Stimulated activated CD4-positive, alpha-beta T cell treated with anti-CD3 and anti-CD28 coated beads, Interleukin-2, amount 100 ng/mL, for 24 hours (primary cell): ENCODE data around the gene DNLZ.
A peak's percentile ranks its signal among the peaks of the same experiment; 100 is the strongest.

ENCODE experiments used
- DNase-seq, 2 donors: peaks; one replicate each; pipeline ENCODE4 v3.0.0-alpha.2; 2020

DNLZ gene

DNA sequence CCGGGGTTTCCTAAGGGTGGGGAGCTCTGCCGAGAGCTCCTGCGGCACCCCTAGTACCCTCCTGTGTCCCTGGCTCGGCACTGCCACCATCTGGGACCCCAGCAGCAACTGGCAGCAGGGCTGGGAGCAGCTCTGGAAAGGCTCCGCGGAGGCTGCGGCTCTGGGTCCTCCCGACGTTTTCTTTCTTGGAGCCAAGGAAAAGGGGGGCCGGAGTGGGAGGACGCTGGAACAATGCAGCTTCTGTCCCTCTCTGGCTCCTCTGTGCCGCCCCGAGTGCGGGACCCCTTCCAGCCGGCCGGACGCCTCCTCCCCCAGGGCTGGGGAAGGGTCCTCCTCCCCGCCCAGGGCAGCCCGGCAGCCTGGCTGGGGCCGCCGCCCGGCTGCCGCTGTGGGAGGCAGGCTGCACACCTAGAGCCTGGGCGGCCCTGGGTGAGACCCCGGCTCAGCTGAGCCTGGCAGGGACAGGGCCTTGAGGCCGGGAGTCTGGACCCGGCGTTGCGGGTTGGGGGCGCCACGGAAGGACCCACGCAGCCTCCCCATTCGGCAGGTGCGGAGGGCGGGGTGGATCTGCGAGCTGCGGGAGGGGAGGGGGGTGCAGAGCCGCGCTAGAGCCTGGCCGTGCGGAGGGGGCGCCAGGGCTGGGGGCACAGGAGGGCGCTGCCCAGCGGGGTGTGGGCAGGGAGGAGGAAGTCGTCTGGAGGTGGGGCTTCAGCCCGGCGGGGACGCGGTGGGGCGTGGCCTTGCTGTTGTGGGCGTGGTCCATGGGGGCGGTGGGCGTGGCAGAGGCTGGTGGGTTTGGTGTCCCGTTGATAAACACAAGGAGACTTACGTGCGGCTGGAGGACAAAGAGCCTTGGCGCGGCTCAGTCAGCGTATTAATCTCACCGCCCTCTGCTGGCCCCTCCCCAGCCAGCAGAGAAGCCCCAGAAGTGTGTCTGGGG lies 21.1 kb downstream of the DNLZ start:
- peak; percentile 63 to 76 for DNase-seq

GRCh38 chr9:136341769-136342168 lies 21.8 kb downstream of the DNLZ start:
- no peak for DNase-seq

DNA sequence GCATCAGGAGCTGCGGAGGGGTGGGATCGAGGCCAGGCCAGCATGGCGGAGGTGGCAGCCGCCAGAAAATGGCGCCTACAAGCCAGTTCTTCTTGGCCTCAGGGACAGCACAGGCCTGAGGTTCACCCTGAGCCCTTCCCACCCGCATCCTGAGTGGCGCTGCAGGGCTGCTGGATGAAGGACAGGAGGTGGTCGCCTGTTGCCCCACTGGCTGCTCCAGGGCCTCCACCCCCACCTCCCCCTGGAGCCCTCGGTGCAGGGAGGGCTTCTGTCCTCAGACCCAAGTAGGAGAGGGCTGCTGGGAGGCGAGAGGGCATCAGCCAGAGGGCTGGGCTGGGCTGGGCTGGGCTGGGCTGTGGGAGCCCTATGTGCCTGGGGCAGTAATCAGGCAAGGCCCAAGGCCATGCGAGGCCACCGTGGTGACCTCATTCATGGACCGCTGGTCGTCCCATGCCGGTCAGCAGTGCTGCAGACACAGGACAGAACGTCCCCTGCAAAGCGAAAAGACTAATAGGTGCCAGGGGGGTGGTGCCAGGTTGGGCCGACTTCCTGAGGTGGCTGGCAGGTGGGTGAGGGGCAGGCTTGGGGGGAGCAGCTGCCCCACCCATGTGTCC lies 22.4 kb downstream of the DNLZ start:
- DNase-seq = no peak

DNA sequence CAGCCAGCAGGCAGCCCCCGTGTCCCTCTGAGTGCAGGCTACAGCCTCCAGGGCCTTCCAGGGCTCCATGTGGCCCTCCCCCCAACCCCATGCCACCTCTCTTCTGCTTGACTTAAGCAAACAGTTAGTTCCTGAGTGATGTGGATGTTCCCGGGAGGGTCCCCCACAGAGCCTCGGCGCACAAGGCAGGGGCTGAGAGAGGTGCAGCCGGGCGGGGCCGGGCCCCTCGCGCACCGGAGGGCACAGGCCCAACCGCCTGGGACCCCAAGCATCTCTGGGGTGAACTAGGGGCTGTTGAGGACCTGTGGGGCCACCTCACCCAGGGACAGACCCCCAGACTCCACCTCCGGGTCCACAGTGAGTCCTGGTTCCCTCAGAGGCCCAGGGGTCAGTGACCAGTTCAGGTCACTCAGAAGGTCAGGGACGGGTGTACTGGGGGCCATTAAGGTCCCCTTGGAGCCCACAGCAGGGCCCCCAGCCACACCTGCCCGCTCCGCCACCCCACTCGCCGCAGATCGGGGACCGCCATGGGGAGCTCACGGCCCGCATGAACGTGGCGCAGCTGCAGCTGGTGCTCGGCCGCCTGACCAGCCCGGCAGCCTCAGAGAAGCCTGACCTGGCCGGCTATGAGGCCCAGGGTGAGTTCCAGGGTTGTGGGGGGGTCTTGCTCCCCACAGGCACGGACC lies 23.0 kb downstream of the DNLZ start:
- no peak for DNase-seq

DNA sequence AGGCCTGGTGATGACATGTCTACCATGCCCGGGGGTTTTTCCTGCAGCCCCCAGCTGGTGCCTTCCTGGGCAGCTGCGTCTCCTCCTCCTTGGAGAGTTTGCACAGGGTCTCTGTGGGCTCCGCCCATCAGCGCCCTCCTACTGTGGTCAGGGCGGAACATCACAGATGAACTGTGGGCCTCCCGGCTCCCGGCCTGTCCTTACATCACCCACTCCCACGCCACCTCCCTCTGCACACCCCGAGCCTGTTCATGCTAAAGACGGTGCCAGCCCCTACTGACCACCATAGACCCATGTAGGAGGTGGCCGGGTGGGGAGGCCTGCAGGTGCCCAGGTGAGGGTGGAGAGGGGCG lies 23.6 kb downstream of the DNLZ start:
- DNase-seq = no peak

GRCh38 chr9:136339173-136339957 lies 24.2 kb downstream of the DNLZ start:
- DNase-seq = peak; percentile 44 to 52

DNA sequence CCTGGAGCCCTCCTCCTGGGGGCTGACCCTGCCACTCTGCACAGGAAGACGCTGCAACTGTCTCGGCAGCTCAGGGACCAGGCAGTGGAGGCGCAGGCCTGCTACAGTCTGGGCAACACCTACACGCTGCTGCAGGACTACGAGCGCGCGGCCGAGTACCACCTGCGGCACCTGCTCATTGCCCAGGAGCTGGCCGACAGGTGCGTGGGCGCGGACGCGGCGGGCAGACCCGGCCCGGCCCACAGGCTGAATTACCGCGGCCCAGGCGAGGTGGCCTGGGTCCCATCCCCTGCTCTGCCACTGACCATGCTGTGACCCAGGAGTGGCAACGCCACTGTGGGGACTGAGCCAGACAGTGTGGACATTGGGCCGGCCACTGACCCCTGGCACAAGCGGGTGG lies 25.0 kb downstream of the DNLZ start:
- DNase-seq = no peak

DNA sequence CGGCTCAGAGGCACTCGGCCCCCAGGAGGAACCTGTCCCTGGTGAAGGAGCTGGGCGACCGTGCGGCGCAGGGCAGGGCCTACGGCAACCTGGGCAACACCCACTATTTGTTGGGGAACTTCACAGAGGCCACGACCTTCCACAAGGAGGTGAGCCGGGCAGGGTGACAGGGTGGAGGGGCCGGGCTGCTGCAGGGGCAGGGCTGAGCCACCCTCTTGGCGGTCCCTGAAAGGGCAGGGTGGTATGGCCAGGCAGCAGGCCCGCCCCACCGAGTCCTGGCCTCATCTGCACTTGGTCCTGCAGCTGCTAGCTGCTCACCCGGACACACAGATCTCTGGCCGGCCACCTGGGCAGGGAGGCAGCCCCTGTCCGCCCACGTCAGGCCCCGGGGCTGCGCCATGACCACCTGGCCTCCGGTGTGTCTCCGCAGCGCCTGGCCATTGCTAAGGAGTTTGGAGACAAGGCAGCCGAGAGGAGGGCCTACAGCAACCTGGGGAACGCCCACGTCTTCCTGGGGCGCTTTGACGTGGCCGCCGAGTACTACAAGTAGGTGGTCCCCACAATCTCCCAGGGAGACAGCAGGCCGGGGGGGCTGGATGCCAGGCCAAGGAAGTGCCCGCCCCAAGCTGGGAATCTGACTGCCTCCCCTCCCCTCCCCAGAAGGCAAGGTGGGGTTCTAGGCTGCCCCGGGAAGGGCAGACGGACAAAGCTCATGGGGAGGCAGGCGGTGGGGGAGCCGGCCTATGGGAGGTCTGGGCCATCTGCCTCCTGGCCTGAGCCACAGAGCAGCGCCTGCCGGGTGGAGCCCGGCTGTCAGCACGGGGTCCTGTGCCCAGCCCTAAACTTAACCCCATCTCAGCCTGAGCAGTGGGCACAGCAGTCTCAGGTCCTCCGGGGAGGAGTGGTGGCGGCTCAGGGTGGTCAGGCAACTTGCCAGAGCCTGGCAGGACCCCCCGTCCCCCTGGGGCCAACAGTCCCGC lies 25.8 kb downstream of the DNLZ start:
- DNase-seq = no peak

- no peak for DNase-seq
Observed at GRCh38 chr9:136336881-136337280, 26.7 kb downstream of the DNLZ start.

DNA sequence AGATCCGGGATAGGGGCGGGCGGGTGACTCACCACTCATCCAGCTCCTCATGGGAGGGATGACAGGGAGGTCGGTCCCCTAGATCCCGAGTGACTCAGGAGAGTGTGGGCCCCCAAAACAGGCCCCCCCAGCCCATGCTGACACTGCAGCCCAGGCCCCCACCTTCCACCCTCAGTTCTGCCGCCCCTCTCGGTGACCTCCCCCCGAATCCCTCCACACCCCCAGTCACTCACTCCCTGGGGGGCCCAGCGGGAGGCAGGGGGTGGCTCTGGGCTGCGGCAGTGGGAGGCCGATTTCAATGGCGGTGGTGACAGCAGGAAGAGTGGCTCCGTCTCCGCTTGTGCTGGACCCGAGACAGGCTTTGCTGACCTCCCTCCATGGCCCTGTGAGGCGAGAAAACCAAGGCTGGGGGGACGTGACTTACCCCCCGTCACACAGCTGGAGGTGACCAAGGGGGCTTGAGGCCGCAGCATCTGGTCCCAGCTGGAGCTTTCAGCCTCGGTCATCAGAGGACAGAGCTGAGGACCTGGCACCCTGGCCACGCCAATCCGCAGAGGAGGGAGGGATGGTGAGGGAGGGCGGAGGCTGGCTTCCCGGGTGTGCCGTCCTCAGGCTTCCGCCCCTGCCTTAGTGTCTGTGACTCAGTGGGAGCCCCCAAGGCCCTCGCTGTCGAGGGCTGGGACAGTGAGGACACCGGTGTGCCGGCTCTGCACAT lies 27.2 kb downstream of the DNLZ start:
- DNase-seq = no peak

DNA sequence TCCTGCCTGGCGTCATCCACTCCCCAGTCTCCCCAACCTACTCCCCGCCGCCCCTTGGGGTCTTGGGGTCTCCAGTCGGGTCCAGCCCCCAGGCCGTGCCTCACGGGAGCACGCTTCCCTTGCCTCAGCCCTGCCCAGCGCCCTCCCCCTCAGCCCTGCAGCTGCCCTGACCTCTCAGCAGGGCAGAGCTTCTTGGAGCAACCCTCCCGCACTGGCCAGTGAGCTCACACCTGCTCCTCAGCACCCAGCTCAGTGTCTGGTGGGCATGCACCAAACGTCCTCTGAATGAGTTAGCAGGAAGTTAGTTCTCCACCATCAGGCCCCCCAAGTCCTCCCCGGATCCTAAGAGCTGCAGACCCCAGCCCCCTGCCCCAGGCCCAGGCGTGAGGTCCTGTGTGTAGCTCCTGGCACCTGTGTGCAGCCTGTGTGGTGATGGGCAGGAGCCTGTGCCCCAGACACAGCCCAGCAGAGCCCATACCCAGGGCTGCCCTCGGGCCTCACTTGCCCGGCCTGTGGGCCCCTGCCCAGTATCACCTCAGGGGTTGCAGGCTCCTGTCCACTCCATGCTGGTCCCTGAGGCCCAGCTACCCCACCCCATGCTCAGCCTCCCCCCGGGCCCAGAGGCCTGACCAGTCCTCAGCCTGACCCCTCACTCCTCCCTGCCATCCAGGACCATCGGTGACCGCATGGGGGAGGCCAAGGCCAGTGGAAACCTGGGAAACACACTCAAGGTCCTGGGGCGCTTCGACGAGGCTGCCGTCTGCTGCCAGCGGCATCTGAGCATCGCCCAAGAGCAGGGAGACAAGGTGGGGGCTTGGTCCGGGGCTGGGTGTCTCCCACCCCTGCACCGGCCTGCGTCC lies 28.0 kb downstream of the DNLZ start:
- no peak for DNase-seq

DNA sequence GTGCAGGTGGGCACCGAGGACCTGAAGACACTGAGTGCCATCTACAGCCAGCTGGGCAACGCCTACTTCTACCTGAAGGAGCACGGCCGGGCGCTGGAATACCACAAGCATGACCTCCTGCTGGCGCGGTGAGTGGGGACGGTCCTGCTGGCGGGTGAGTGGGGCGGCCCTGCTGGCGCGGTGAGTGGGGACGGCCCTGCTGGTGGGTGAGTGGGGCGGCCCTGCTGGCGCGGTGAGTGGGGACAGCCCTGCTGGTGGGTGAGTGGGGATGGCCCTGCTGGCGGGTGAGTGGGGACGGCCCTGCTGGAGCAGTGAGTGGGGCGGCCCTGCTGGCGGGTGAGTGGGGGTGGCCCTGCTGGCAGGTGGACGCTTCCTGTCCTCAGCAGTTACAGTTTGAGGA lies 29.0 kb downstream of the DNLZ start:
- no peak for DNase-seq

GRCh38 chr9:136333486-136333885 lies 30.1 kb downstream of the DNLZ start:
- DNase-seq = no peak

- DNase-seq = no peak
Observed at GRCh38 chr9:136333045-136333444, 30.5 kb downstream of the DNLZ start.

DNA sequence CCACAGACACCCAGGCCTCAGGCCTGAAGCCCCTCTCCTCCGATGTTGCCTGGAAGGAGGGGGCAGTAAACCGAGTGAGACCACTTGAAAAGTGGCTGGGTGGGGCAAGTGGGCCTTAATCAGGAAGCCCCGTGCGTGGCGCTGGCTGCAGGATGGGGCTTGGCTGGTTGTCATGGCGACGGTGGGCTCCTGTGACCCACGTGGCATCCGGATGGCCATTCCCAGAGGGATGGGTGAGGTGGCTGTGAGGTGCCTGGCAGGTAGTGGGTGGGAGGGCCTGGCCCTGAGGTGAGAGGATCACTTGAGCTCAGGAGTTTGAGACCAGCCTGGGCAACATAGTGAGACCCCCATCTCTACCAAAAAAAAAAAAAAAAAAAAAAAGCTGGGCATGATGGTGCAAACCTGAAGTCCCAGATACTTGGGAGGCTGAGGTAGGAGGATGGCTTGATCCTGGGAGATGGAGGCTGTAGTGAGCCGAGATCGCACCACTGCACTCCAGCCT lies 31.0 kb downstream of the DNLZ start:
- DNase-seq = no peak

- no peak for DNase-seq
Observed at GRCh38 chr9:136331556-136332481, 31.7 kb downstream of the DNLZ start.

- no peak for DNase-seq
Observed at GRCh38 chr9:136331030-136331429, 32.5 kb downstream of the DNLZ start.

- DNase-seq = no peak
Observed at GRCh38 chr9:136330406-136330990, 33.0 kb downstream of the DNLZ start.
